ENCODE data around the gene NAA16.
"Not testable (repeated sequence)": the region's sequence is repeated elsewhere in the genome, so short reads cannot be mapped to it uniquely, and the experiment has no call there.

The NAA16 gene

GRCh38 chr13:41409611-41410010 lies 98.5 kb downstream of the NAA16 start:
- DNase-seq (ENCODE audit: low spot score) = no peak

- no peak for DNase-seq (ENCODE audit: low spot score)
These were observed 100.0 kb downstream of the NAA16 start for GRCh38 chr13:41411060-41411459.

DNA sequence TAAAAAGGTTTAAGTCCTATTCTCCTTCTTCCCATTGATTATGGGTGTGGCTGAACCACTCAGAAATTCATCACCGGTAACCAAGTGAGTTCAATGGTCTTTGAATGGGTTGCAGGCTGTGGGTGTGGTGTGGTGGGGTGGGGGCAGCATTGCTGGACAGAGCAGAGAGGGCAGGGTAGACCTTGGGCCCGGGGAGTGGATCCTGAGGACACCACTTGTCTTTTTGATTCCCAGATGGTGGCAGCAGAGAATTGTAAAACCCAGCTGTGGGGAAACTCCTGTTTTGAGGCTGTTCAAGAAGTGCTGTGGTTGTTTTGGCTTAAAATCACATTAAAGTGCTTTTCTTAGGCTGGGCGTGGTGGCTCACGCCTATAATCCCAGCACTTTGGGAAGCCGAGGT lies 100.5 kb downstream of the NAA16 start:
- no peak for DNase-seq (ENCODE audit: low spot score)

DNA sequence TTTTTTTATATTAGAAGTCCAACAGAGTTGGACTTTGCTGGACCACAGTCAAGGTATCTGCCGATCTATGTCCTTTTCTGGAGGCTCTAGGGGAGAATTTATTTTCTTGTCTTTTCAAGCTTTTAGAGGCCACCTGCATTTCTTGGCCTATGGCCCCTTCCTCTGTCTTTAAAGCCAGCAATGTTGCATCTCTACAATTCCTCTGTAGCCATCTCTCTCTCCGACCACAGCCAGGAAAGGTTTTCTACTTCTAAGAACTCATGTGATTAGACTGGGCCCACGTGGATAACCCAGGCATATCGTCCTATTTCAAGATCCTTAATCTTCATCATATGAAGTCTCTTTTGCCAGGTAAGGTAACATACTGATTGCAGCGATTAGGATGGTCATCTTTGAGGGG lies 102.8 kb downstream of the NAA16 start:
- DNase-seq (ENCODE audit: low spot score) = no peak

DNA sequence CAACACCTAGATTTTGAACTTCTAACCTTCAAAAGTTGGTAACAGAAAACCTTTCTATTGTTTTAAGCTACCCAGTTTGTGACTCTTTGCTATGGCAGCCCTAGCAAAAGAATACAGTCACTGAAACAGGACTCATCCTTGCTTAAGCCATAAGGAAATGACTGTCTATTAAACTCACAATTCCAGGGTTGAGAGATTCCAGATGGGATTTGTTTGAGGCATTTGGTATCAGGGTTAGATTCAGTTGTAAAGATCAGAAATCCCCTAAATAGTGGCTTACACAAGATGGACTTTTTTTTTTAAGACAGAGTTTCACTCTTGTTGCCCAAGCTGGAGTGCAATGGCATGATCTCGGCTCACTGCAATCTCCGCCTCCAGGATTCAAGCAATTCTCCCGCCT lies 105.2 kb downstream of the NAA16 start:
- no peak for DNase-seq (ENCODE audit: low spot score)

DNA sequence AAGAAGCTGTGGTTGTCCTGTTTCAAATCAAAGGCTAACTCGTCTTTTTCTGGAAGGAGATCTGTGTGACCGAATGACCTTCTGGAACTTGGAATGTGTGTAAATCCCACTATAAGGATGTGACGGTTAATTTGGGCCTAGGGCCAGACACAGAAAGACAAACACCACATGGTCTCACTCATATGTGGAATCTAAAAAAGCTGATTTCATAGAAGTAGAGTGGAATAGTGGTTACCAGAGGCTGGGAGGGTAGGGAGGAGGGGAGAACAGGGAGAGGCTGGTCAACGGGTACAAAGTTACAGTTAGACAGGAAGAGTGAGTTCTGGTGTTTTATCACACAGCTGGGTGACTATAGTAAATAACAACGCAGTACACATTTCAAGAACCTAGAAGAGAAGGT lies 107.0 kb downstream of the NAA16 start:
- no peak for DNase-seq (ENCODE audit: low spot score)

GRCh38 chr13:41418731-41419130 lies 107.7 kb downstream of the NAA16 start:
- no peak for DNase-seq (ENCODE audit: low spot score)

DNA sequence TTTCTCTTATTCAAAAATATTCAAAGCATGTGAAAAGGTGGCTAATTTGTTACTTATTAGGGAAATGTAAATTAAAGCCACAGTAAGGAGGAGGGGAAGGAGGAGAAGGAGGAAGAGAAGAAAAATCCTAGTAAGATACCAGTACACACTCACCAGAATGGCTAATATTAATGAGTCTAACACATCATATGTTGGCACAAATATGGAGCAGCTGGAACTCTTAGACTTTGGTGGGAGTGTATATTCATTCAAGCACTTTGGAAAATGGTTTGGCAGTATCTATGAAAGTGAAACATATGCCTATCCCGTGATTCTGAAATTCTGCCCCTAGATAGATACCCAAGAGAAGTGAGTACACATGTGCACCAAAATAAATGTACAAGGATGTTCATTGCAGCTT lies 108.1 kb downstream of the NAA16 start:
- no peak for DNase-seq (ENCODE audit: low spot score)

DNA sequence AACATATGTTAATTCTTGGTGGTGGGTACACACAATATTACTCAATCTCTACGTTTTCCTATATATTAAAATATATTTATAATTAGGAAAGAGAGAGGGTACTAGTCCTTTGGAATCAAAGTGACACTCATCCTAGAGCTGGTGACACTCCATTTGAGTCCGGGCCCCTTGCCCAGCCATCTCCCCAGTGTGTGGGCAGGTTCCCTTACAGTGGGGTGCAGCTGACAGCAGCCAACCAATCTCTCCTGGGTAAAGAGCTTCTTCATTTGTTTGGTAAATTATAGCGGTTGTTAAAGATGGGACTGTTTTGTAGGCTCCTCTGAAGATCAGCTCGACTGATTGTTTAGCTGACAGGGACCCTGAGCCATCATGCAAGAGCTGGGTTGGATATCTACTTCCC lies 109.1 kb downstream of the NAA16 start:
- no peak for DNase-seq (ENCODE audit: low spot score)

- DNase-seq (ENCODE audit: low spot score) = not testable (repeated sequence)
These were observed 110.3 kb downstream of the NAA16 start for GRCh38 chr13:41421330-41421729.

GRCh38 chr13:41421983-41422382 lies 110.9 kb downstream of the NAA16 start:
- not testable (repeated sequence) for DNase-seq (ENCODE audit: low spot score)

GRCh38 chr13:41423259-41423658 lies 112.2 kb downstream of the NAA16 start:
- not testable (repeated sequence) for DNase-seq (ENCODE audit: low spot score)

DNA sequence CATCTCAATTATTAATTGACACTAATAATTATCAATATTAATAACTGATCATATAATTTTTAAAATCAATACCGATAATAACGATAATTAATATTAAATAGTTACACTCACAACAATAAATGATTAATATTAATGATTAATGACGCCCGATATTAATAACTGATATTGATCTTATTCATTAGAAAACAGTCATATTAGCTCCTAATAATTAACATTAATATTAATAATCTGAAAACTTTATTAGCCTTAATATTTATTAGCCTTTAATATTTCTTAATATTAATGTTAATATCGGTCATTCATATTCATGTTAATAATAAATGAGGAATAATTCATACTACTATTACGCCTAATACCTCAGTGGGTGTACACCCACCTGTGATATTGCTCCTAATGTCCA lies 113.6 kb downstream of the NAA16 start:
- DNase-seq (ENCODE audit: low spot score) = not testable (repeated sequence)

DNA sequence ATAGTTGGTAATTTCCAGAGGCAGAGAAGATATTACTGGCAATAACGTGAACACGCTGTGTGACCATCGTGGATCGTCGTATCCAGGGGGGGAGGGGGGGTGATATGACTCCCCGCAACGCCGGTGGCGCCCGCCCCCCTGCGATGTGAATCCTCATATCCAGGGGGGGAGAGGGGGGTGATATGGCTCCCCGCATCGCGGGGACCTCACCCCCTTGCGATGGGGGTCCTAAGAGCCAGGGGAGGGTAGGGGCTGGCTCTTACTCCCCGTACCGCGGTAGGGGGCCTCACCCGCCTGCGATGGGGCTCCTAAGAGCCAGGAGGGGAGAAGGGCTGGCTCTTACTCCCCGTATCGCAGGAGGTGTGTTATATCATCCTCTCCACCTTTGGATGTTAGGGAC lies 115.0 kb downstream of the NAA16 start:
- DNase-seq (ENCODE audit: low spot score) = no peak

Data from HuH-7.5 (cell line).